Trophoblast cell (in vitro differentiated cells and primary cell): ENCODE measurements around the gene IMPG2.

Experiments
- DNase-seq, 2 donors: peaks; one replicate each; pipeline ENCODE4 v3.0.0-alpha.2; 2016
- H2AFZ ChIP-seq: 2 replicates; pipeline ENCODE4 v1.6.1; 2013; ENCODE audit warnings: low read length, moderate library complexity, mild to moderate bottlenecking; ENCODE audit not compliant: insufficient read depth, poor library complexity
- H2AK5ac ChIP-seq: 2 replicates; pipeline ENCODE4 v1.6.1; 2013; ENCODE audit warnings: mild to moderate bottlenecking, low read length
- H2BK120ac ChIP-seq: 2 replicates; pipeline ENCODE4 v1.6.1; 2013; ENCODE audit warnings: low read length, mild to moderate bottlenecking, moderate library complexity; ENCODE audit not compliant: insufficient read depth, poor library complexity
- H2BK12ac ChIP-seq: 2 replicates; pipeline ENCODE4 v1.6.1; 2013; ENCODE audit warnings: mild to moderate bottlenecking, low read length, moderate library complexity
- H2BK5ac ChIP-seq: 2 replicates; pipeline ENCODE4 v1.6.1; 2013; ENCODE audit warnings: low read length, low read depth, moderate library complexity, mild to moderate bottlenecking; ENCODE audit not compliant: poor library complexity
- H3K14ac ChIP-seq: 2 replicates; pipeline ENCODE4 v1.6.1; 2013; ENCODE audit warnings: mild to moderate bottlenecking, low read length
- H3K18ac ChIP-seq: 2 replicates; pipeline ENCODE4 v1.6.1; 2013; ENCODE audit warnings: mild to moderate bottlenecking, low read length
- H3K23ac ChIP-seq: 2 replicates; pipeline ENCODE4 v1.6.1; 2013; ENCODE audit warnings: low read length
- H3K27ac ChIP-seq: 2 replicates; pipeline ENCODE4 v1.5.1; 2013; ENCODE audit warnings: low read depth, mild to moderate bottlenecking, inconsistent platforms, low read length, moderate library complexity
- H3K27me3 ChIP-seq: 2 replicates; pipeline ENCODE4 v1.6.1; 2013; ENCODE audit warnings: inconsistent platforms, mild to moderate bottlenecking, low read length, moderate library complexity; ENCODE audit not compliant: insufficient read depth
- H3K36me3 ChIP-seq, 2 experiments: 1 replicate in 1 of 2; 2 replicates in 1 of 2; pipeline ENCODE4 v1.6.1; 2013; ENCODE audit warnings: low read length in 2 of 2, mild to moderate bottlenecking in 2 of 2, moderate library complexity in 1 of 2; ENCODE audit not compliant: insufficient read depth in 2 of 2, control insufficient read depth in 1 of 2
- H3K4ac ChIP-seq: 2 replicates; pipeline ENCODE4 v1.6.1; 2013; ENCODE audit warnings: low read depth, mild to moderate bottlenecking, low read length, moderate library complexity
- H3K4me1 ChIP-seq, 2 experiments: 1 replicate in 1 of 2; 2 replicates in 1 of 2; pipeline ENCODE4 v1.6.1; 2013; ENCODE audit warnings: low read length in 2 of 2, mild to moderate bottlenecking in 2 of 2, moderate library complexity in 1 of 2; ENCODE audit not compliant: insufficient read depth in 2 of 2, control insufficient read depth in 1 of 2
- H3K4me2 ChIP-seq: 2 replicates; pipeline ENCODE4 v1.6.1; 2013; ENCODE audit warnings: inconsistent platforms, mild to moderate bottlenecking, low read length, moderate library complexity
- H3K4me3 ChIP-seq: 2 replicates; pipeline ENCODE4 v1.5.1; 2013; ENCODE audit warnings: mild to moderate bottlenecking, low read depth, low read length, inconsistent platforms
- H3K79me1 ChIP-seq: one replicate; pipeline ENCODE4 v1.6.1; 2013; ENCODE audit warnings: low read length
- H3K79me2 ChIP-seq: 2 replicates; pipeline ENCODE4 v1.6.1; 2013; ENCODE audit warnings: low read length, mild to moderate bottlenecking; ENCODE audit not compliant: control insufficient read depth, insufficient read depth, poor library complexity
- H3K9ac ChIP-seq: 2 replicates; pipeline ENCODE4 v1.6.1; 2013; ENCODE audit warnings: mild to moderate bottlenecking, low read length
- H3K9me3 ChIP-seq: 2 replicates; pipeline ENCODE4 v1.6.1; 2013; ENCODE audit warnings: low read depth, mild to moderate bottlenecking, control low read depth, inconsistent platforms, low read length; ENCODE audit not compliant: insufficient read depth
- H4K12ac ChIP-seq: 2 replicates; pipeline ENCODE4 v1.6.1; 2013; ENCODE audit warnings: low read depth, mild to moderate bottlenecking, low read length, moderate library complexity
- H4K8ac ChIP-seq: 2 replicates; pipeline ENCODE4 v1.6.1; 2013; ENCODE audit warnings: low read depth, mild to moderate bottlenecking, low read length, moderate library complexity
- H4K91ac ChIP-seq: one replicate; pipeline ENCODE4 v1.6.1; 2013; ENCODE audit warnings: low read depth, mild to moderate bottlenecking, low read length, moderate library complexity
- WGBS: extraction: QIAGEN DNeasy Blood & Tissue Kit; methylation state at CpG from one replicate; pipeline ENCODE4 v1.1.7; 2013; ENCODE audit warnings: missing lambda C conversion rate; ENCODE audit not compliant: insufficient read length, insufficient coverage; ENCODE audit errors: extremely low coverage; 5-methylcytosine and 5-hydroxymethylcytosine counted together

IMPG2 gene

DNA sequence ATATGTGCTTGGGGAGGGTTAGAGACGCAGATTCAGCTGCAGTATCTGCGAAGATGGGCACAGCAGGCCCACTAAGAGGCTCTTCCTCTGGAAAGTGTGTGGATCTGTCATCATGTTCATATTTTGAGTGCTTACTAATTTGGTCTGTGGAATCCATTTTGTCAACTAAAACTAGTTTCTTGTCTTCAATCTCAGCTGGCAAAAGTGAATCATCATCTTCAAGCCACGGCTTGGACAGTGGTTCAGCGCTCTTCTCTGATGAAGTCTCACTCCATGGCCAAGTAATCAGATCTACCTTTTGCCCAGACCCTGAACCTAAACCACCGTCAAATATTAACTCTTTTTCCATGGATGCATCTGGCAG, 76.2 kb downstream of the IMPG2 start:
- no peak overlapping the region for H3K18ac ChIP-seq
- WGBS = no CpG with 5 or more reads among the region's 5 CpGs

DNA sequence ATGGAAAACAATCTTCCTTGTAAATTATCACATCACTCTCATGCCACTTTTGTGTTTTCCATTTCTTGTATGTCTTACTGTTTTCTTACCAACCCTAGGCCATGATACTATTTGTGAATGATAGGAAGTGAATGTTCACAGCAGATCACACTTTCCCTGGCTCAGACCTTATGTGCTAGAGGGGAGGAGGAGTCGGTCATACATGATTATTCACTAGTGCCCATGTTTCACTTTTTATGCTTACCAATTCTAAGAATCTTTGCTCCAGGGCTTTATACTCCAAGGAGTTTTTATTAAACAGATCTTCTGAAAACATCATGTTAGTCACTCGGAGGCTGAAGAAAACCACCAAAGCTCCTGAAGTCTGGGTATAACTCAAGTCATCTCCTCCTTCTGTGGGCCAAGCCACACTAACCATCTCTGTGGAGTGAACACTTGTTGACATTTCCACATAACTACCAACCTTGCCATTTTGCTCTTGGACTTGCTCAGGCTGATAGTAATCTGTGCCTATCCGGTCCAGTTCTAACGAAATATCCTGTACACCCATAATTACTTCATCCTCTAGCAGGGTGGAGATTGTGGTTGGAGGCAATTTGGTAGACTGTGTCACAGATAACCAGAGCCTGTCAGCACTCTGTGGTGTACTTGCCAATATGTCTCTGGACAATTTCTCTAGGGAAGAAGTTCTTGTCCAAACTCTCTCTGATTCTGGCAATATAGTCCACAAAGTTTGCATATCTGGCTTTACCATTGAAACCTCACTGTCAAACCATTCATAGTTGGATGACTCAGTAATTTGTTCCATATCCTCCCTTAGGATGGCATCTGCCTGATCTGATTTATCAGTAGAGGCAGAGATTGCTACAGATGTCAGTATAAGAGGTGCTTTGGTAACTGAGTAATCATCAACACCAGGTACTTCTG, 76.8 kb downstream of the IMPG2 start:
- DNase-seq = no peak
- H3K4me3 ChIP-seq = no peak overlapping the region
- no peaks in the 10 kb centered on the region for H3K79me1 ChIP-seq
- no peak overlapping the region for H2BK5ac ChIP-seq
- no peak overlapping the region for H4K91ac ChIP-seq
- H3K4me1 ChIP-seq = no peaks in the 10 kb centered on the region
- no CpG with 5 or more reads among the region's 4 CpGs for WGBS
- H2BK120ac ChIP-seq = no peak overlapping the region
- H3K9ac ChIP-seq = no peak overlapping the region
- H3K9me3 ChIP-seq = no peaks in the 10 kb centered on the region
- H3K14ac ChIP-seq = no peak overlapping the region
- H4K12ac ChIP-seq = no peak overlapping the region
- H3K36me3 ChIP-seq = no peaks in the 10 kb centered on the region
- no peak overlapping the region for H2AK5ac ChIP-seq
- no peak overlapping the region for H3K27ac ChIP-seq
- no peak overlapping the region for H2AFZ ChIP-seq
- no peak overlapping the region for H3K23ac ChIP-seq
- no peak overlapping the region for H2BK12ac ChIP-seq
- H3K4me2 ChIP-seq = no peak overlapping the region
- H3K4ac ChIP-seq = no peak overlapping the region
- no peaks in the 10 kb centered on the region for H3K79me2 ChIP-seq
- no peak overlapping the region for H4K8ac ChIP-seq
- H3K27me3 ChIP-seq = no peaks in the 10 kb centered on the region
- H3K18ac ChIP-seq = no peak overlapping the region

More for the DNA sequence above, 76.2 kb downstream of the IMPG2 start:
- no peak overlapping the region for H3K4ac ChIP-seq
- no peak overlapping the region for H2BK12ac ChIP-seq
- no peak overlapping the region for H2AK5ac ChIP-seq
- peak in 1 of 2 donors; percentile 18 for DNase-seq
- H3K79me2 ChIP-seq = no peaks in the 10 kb centered on the region
- H3K36me3 ChIP-seq = no peaks in the 10 kb centered on the region
- H3K27ac ChIP-seq = no peak overlapping the region
- H3K9ac ChIP-seq = no peak overlapping the region
- H2BK5ac ChIP-seq = no peak overlapping the region
- H2AFZ ChIP-seq = no peak overlapping the region
- H3K4me3 ChIP-seq = no peak overlapping the region
- H3K79me1 ChIP-seq = no peaks in the 10 kb centered on the region
- no peaks in the 10 kb centered on the region for H3K4me1 ChIP-seq
- no peak overlapping the region for H4K12ac ChIP-seq
- H3K4me2 ChIP-seq = no peak overlapping the region
- H4K8ac ChIP-seq = no peak overlapping the region
- no peaks in the 10 kb centered on the region for H3K9me3 ChIP-seq
- H3K27me3 ChIP-seq = no peaks in the 10 kb centered on the region
- H3K14ac ChIP-seq = no peak overlapping the region
- no peak overlapping the region for H2BK120ac ChIP-seq
- no peak overlapping the region for H3K23ac ChIP-seq
- H4K91ac ChIP-seq = no peak overlapping the region

DNA sequence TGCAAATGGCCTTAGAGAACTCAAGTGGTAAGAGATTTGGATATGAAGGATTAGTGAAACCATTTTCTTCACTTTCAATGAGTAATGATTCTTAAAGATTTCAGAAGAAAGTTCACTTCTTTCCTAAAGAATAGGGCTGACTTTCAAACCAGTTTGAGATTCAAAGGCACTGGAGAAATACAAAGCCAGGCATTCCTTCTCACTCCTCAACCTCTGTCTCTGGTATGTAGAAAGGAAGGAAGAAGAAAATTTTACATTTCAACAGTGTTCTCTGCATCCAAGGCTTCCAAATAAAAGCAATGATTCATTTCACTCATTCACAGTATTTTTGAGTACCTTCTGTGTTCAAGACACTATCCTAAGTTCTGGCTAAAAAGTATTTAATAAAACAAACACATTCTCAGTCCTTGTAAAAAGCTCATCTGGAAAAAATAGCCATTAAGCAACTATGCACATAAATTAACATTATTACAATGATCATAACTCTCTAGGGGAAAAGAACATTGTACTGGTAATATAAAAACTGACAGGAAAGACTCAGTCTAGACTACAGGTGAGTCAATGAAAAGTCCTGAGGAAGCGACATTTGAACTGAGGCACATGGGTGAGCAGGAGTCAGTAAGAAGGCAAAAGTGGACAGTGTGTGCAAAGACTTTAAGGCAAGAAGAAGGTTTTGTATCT, 79.5 kb downstream of the IMPG2 start:
- Histone ChIP-seq H3K27me3 (no peaks in the 10 kb centered on the region), H3K4ac (no peak overlapping the region), H3K4me1 (no peaks in the 10 kb centered on the region), H3K4me3 (no peak overlapping the region), H3K79me2 (no peaks in the 10 kb centered on the region), H3K9me3 (no peaks in the 10 kb centered on the region), H3K27ac (no peak overlapping the region), H4K8ac (no peak overlapping the region), H2BK12ac (no peak overlapping the region), H3K4me2 (no peak overlapping the region), H2BK5ac (no peak overlapping the region), H3K18ac (no peak overlapping the region), H3K9ac (no peak overlapping the region), H3K79me1 (no peaks in the 10 kb centered on the region), H3K23ac (no peak overlapping the region), H2AFZ (no peak overlapping the region), H3K36me3 (no peaks in the 10 kb centered on the region), H3K14ac (no peak overlapping the region), H4K91ac (no peak overlapping the region), H2AK5ac (no peak overlapping the region), H2BK120ac (no peak overlapping the region), H4K12ac (no peak overlapping the region)
- DNase-seq = no peak
- WGBS = no CpG with 5 or more reads among the region's 1 CpG

DNA sequence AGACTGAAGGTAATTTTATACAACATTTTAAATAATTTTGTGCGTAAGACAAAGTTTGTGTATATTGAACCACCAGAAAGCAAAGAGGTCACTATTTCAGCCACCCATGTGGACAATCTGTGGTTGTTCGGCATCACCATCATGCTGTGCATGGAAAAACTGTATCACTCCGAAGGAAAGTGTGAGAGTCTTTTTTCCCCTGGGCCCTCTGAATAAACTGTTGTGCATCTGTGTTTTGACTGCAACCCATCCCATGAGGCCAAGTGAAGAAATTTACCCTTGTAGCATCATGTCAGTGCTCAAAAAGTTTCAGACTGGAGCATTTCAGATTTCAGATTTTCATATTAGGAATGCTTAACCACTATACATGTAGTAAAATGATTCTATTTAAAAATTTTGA, 85.3 kb downstream of the IMPG2 start:
- H3K4me1 ChIP-seq = no peaks in the 10 kb centered on the region
- H4K91ac ChIP-seq = no peak overlapping the region
- no peaks in the 10 kb centered on the region for H3K36me3 ChIP-seq
- no peak overlapping the region for H3K23ac ChIP-seq
- H3K79me1 ChIP-seq = no peaks in the 10 kb centered on the region
- H3K27me3 ChIP-seq = no peaks in the 10 kb centered on the region
- no peak overlapping the region for H3K9ac ChIP-seq
- no peaks in the 10 kb centered on the region for H3K9me3 ChIP-seq
- no peak overlapping the region for H4K12ac ChIP-seq
- H4K8ac ChIP-seq = no peak overlapping the region
- no peak overlapping the region for H3K18ac ChIP-seq
- H2BK120ac ChIP-seq = no peak overlapping the region
- H3K4me3 ChIP-seq = no peak overlapping the region
- no peak overlapping the region for H3K14ac ChIP-seq
- H3K79me2 ChIP-seq = no peaks in the 10 kb centered on the region
- no peak overlapping the region for H2AFZ ChIP-seq
- no peak overlapping the region for H3K4ac ChIP-seq
- H2BK12ac ChIP-seq = no peak overlapping the region
- DNase-seq = no peak
- WGBS = no CpG with 5 or more reads among the region's 3 CpGs
- no peak overlapping the region for H3K27ac ChIP-seq
- H2AK5ac ChIP-seq = no peak overlapping the region
- H3K4me2 ChIP-seq = no peak overlapping the region
- H2BK5ac ChIP-seq = no peak overlapping the region
